Endothelial cell of umbilical vein (primary cell): Measurements from ENCODE around the gene DENND5A. TPM values are rescaled to one million over a fixed set of nuclear protein-coding genes. Genes with fewer than 3 reads are reported as not detected.

Experiments used
- BruUV-seq: library from RNA; stranded (reverse); fragments of 400-500 nt; replicated peaks from 2 replicates; lab custom pipeline; 2021; lab: Mats Ljungman, UMichigan
- CTCF ChIA-PET: fragments of 300-600, 350-600 bp; sonication (Branson Sonifier 250); formaldehyde crosslinking; loops from one replicate; lab custom pipeline; 2021; ENCODE audit warnings: antibody characterized with exemption, inconsistent platforms; lab: Charles Lee
- POLR2A ChIA-PET: fragments of 300-600, 350-600 bp; sonication (Branson Sonifier 250); formaldehyde crosslinking; loops from one replicate; lab custom pipeline; 2021; ENCODE audit warnings: antibody characterized with exemption, inconsistent platforms; lab: Charles Lee
- DNase-seq: peaks from one replicate; pipeline ENCODE4 v3.0.0-alpha.2; 2011; ENCODE audit warnings: low read depth, low spot score
- FAIRE-seq: peaks from 2 replicates; lab custom pipeline; 2011; peaks lifted over from hg19 to GRCh38; lab: Jason Lieb, UNC
- H2AFZ ChIP-seq: 2 replicates; pipeline ENCODE4 v1.6.0; 2012; ENCODE audit warnings: low read depth, low read length, control low read depth, inconsistent platforms
- H3K27ac ChIP-seq: 2 replicates; pipeline ENCODE4 v1.5.1; 2011; ENCODE audit warnings: low read depth, mild to moderate bottlenecking, control low read depth, low read length, moderate library complexity; ENCODE audit not compliant: insufficient read depth
- H3K27me3 ChIP-seq, 2 experiments: 2 replicates each; pipeline versions ENCODE4 v1.6.0 to v1.6.1; 2011; ENCODE audit warnings: low read length in 2 of 2, mixed read lengths in 1 of 2; ENCODE audit not compliant: control insufficient read depth in 2 of 2, insufficient read depth in 2 of 2
- H3K36me3 ChIP-seq, 2 experiments: 2 replicates in 1 of 2; 3 replicates in 1 of 2; pipeline ENCODE4 v1.5.1; 2011; ENCODE audit warnings: low read length in 2 of 2, mild to moderate bottlenecking in 1 of 2, moderate library complexity in 1 of 2; ENCODE audit not compliant: control insufficient read depth in 2 of 2, insufficient read depth in 2 of 2; ENCODE audit errors: extremely low read depth in 1 of 2
- H3K4me1 ChIP-seq: 3 replicates; pipeline ENCODE4 v1.5.1; 2011; ENCODE audit warnings: mild to moderate bottlenecking, low read length; ENCODE audit not compliant: control insufficient read depth, insufficient read depth; ENCODE audit errors: extremely low read depth
- H3K4me2 ChIP-seq: 2 replicates; pipeline ENCODE4 v1.6.1; 2011; ENCODE audit warnings: low read length, control low read depth, mixed read lengths; ENCODE audit not compliant: insufficient read depth
- H3K4me3 ChIP-seq, 3 experiments: fragments of 200-600 bp in 1 of 3; sonication (generic), shearing (Covaris generic) in 1 of 3; replicated peaks in 1 of 3; 2 replicates each; pipeline ENCODE4 v1.5.1; 2011 to 2016; ENCODE audit warnings: control low read depth in 3 of 3, low read length in 3 of 3, mild to moderate bottlenecking in 2 of 3, inconsistent platforms in 1 of 3, low read depth in 1 of 3, moderate library complexity in 1 of 3; ENCODE audit not compliant: insufficient read depth in 1 of 3
- H3K79me2 ChIP-seq: 2 replicates; pipeline ENCODE4 v1.6.0; 2012; ENCODE audit warnings: low read length, inconsistent platforms; ENCODE audit not compliant: control insufficient read depth, insufficient read depth
- H3K9ac ChIP-seq: replicated peaks from 2 replicates; pipeline ENCODE3; 2011; ENCODE audit warnings: low read length, control low read depth; ENCODE audit not compliant: insufficient read depth; ENCODE audit errors: extremely low read depth
- H3K9me1 ChIP-seq: replicated peaks from 3 replicates; pipeline ENCODE4 v1.6.0; 2011; ENCODE audit warnings: mild to moderate bottlenecking, low read length; ENCODE audit not compliant: control insufficient read depth, insufficient read depth; ENCODE audit errors: extremely low read depth
- H3K9me3 ChIP-seq: replicated peaks from 2 replicates; pipeline ENCODE4 v1.5.1; 2012; ENCODE audit warnings: low read length, inconsistent platforms; ENCODE audit not compliant: control insufficient read depth, insufficient read depth
- H4K20me1 ChIP-seq: replicated peaks from 2 replicates; pipeline ENCODE3; 2011; ENCODE audit warnings: mild to moderate bottlenecking, low read length; ENCODE audit not compliant: control insufficient read depth, insufficient read depth; ENCODE audit errors: extremely low read depth
- FOS ChIP-seq: IDR thresholded peaks from 2 replicates; pipeline ENCODE4 v1.6.1; 2011; ENCODE audit warnings: mild to moderate bottlenecking, low read length, moderate library complexity, borderline replicate concordance; ENCODE audit not compliant: insufficient read depth
- GATA2 ChIP-seq: IDR thresholded peaks from 2 replicates; pipeline ENCODE4 v1.7.0; 2011; ENCODE audit warnings: low read depth, mild to moderate bottlenecking, moderate library complexity, mixed read lengths, low read length; ENCODE audit not compliant: insufficient read length, insufficient read depth
- JUN ChIP-seq: IDR thresholded peaks from 2 replicates; pipeline ENCODE4 v1.6.1; 2011; ENCODE audit warnings: borderline replicate concordance, low read depth; ENCODE audit not compliant: insufficient read length, insufficient read depth
- POLR2A ChIP-seq: IDR thresholded peaks from 2 replicates; pipeline ENCODE4 v1.6.1; 2012; ENCODE audit warnings: low read depth, mild to moderate bottlenecking, control low read depth, low read length
- POLR2AphosphoS5 ChIP-seq: IDR thresholded peaks from 2 replicates; pipeline ENCODE4 v1.6.1; 2012; ENCODE audit warnings: low read depth, mild to moderate bottlenecking, control low read depth, low read length, moderate library complexity; ENCODE audit not compliant: insufficient read depth
- dilution Hi-C: fragments of 300-500 bp; cut with MboI; formaldehyde crosslinking; loops from one replicate; pipeline ENCODE4 v1.15.0; 2019; ENCODE audit warnings: low sequenced_read_pairs; ENCODE audit not compliant: extremely low pct_ligation_motif_present
- intact Hi-C: fragments of 100-400 bp; cut with micrococcal nuclease; formaldehyde crosslinking; loops from one replicate; pipeline ENCODE4 v1.10.0; 2022
- polyA plus RNA-seq, 4 experiments: library from polyadenylated mRNA; depleted of rRNA in 3 of 4; stranded (reverse) in 3 of 4; unstranded in 1 of 4; fragments of >200 nt; gene quantifications; 2 replicates each; pipeline versions ENCODE4 v1.2.1 to v1.2.3, GENCODE V29; 2011 to 2012; ENCODE audit warnings: missing spikeins in 1 of 4
- total RNA-seq: library from RNA; stranded (reverse); gene quantifications from 2 replicates; pipeline ENCODE4 v1.2.3, GENCODE V29; 2021
- TF ChIP-seq, protein P1 (sequence below), 2 donors: IDR thresholded peaks; 1 replicate in 1 of 2; 2 replicates in 1 of 2; pipeline ENCODE4 v1.5.1; 2011; ENCODE audit warnings: low read length in 2 of 2, mild to moderate bottlenecking in 2 of 2, moderate library complexity in 2 of 2, control low read depth in 1 of 2, inconsistent platforms in 1 of 2, low read depth in 1 of 2; ENCODE audit not compliant: insufficient read depth in 1 of 2; ENCODE audit errors: extremely low read depth in 1 of 2

DENND5A gene
- total and polyA plus RNA-seq, 2 donors (not counting 3 experiments of a cell fraction or from before 2014, with no cell fraction given) = 116 to 220 TPM

GRCh38 chr11:9160166-9160565, 105.0 kb downstream of the DENND5A start:
- no peak overlapping the region for H3K4me3 ChIP-seq
- ChIA-PET POLR2A (interaction anchor here (0.6 to 1.5 kb wide), 2 partner anchors 12 to 301 kb away, joined by 4 to 6 read pairs; partner anchors contain the start of gene ZNF143), CTCF (interaction anchor here (0.6 to 1.6 kb wide), 5 partner anchors 13 to 347 kb away, joined by 3 to 6 read pairs (median 3); no protein-coding TSS in a partner anchor)
- BruUV-seq = no TSS peak
- H2AFZ ChIP-seq = no peak overlapping the region
- intact Hi-C loops = no loop called here
- no peaks in the 10 kb centered on the region for H3K27me3 ChIP-seq
- H3K9me3 ChIP-seq = no peaks in the 10 kb centered on the region
- peaks cover 3 to 6% of the 10 kb centered on the region in 2 experiments for H3K36me3 ChIP-seq
- DNase-seq (peak; percentile 87), FAIRE-seq (peak; percentile 80)
- peak overlapping the region; percentile 54 for H3K27ac ChIP-seq
- H3K79me2 ChIP-seq = peaks cover 4% of the 10 kb centered on the region
- dilution Hi-C loops = no loop called here
- peaks cover 29% of the 10 kb centered on the region for H3K4me1 ChIP-seq
- TF ChIP-seq, protein P1, sequence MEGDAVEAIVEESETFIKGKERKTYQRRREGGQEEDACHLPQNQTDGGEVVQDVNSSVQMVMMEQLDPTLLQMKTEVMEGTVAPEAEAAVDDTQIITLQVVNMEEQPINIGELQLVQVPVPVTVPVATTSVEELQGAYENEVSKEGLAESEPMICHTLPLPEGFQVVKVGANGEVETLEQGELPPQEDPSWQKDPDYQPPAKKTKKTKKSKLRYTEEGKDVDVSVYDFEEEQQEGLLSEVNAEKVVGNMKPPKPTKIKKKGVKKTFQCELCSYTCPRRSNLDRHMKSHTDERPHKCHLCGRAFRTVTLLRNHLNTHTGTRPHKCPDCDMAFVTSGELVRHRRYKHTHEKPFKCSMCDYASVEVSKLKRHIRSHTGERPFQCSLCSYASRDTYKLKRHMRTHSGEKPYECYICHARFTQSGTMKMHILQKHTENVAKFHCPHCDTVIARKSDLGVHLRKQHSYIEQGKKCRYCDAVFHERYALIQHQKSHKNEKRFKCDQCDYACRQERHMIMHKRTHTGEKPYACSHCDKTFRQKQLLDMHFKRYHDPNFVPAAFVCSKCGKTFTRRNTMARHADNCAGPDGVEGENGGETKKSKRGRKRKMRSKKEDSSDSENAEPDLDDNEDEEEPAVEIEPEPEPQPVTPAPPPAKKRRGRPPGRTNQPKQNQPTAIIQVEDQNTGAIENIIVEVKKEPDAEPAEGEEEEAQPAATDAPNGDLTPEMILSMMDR (IDR thresholded peaks at IDR 0.05; ENCODE audit: extremely low read depth in 1 of 2, insufficient read depth in 1 of 2, low read depth in 1 of 2, low read length in 2 of 2) = no peak
- TF ChIP-seq JUN (peak; percentile 46), POLR2A (peak; percentile 35), FOS (peak; percentile 80), POLR2AphosphoS5 (peak; percentile 42), GATA2 (peak; percentile 65)
- no peaks in the 10 kb centered on the region for H4K20me1 ChIP-seq
- no peak overlapping the region for H3K9ac ChIP-seq
- peak overlapping the region; percentile 49 for H3K4me2 ChIP-seq
- no peaks in the 10 kb centered on the region for H3K9me1 ChIP-seq
